Naive thymus-derived CD4-positive, alpha-beta T cell (primary cell): ENCODE results near the gene SOX3. TPM values are rescaled to one million over a fixed set of nuclear protein-coding genes. Genes with fewer than 3 reads are reported as not detected.
A peak's percentile ranks its signal among the peaks of the same experiment; 100 is the strongest.

Source experiments
- ATAC-seq: fragments of 150-1000 bp; cut with Tn5 transposase; 2 replicates; pipeline ENCODE4 v1.10.0; 2021; ENCODE audit warnings: mild to moderate bottlenecking, moderate library complexity
- CTCF ChIA-PET: fragments of 350-600 bp; sonication (Branson Sonifier 250); formaldehyde crosslinking; loops from one replicate; lab custom pipeline; 2021; ENCODE audit warnings: antibody characterized with exemption; lab: Charles Lee
- POLR2A ChIA-PET: fragments of 350-600 bp; sonication (Branson Sonifier 250); formaldehyde crosslinking; loops from one replicate; lab custom pipeline; 2021; ENCODE audit warnings: antibody characterized with exemption, inconsistent platforms; lab: Charles Lee
- DNase-seq, 9 donors: peaks; one replicate each; pipeline versions ENCODE4 v3.0.0 to v3.0.0-alpha.2; 2020 to 2022; ENCODE audit warnings: mixed read lengths in 1 of 9
- H3K27ac ChIP-seq: one replicate; pipeline ENCODE4 v1.7.0; 2013; ENCODE audit warnings: mild to moderate bottlenecking, low read depth, low read length, moderate library complexity
- H3K27me3 ChIP-seq, 2 donors: one replicate each; pipeline ENCODE4 v1.7.0; 2013; ENCODE audit warnings: low read length in 2 of 2, mild to moderate bottlenecking in 2 of 2, moderate library complexity in 2 of 2; ENCODE audit not compliant: control insufficient read depth in 2 of 2, insufficient read depth in 2 of 2
- H3K36me3 ChIP-seq, 3 experiments: 1 replicate in 2 of 3; 2 replicates in 1 of 3; pipeline ENCODE4 v1.7.0; 2013; ENCODE audit warnings: low read length in 3 of 3, mild to moderate bottlenecking in 3 of 3, moderate library complexity in 1 of 3; ENCODE audit not compliant: insufficient read depth in 3 of 3, control insufficient read depth in 2 of 3
- H3K4me1 ChIP-seq, 2 donors: one replicate each; pipeline ENCODE4 v1.7.0; 2013; ENCODE audit warnings: low read length in 2 of 2, mild to moderate bottlenecking in 2 of 2, moderate library complexity in 1 of 2; ENCODE audit not compliant: control insufficient read depth in 2 of 2, insufficient read depth in 2 of 2
- H3K4me3 ChIP-seq: 2 replicates; pipeline ENCODE4 v1.7.0; 2013; ENCODE audit warnings: mild to moderate bottlenecking, low read length
- H3K9me3 ChIP-seq, 3 experiments: 1 replicate in 2 of 3; 2 replicates in 1 of 3; pipeline ENCODE4 v1.7.0; 2013; ENCODE audit warnings: low read length in 3 of 3; ENCODE audit not compliant: control insufficient read depth in 2 of 3
- H3K27ac Mint-ChIP-seq, 9 donors: one replicate each; pipeline ENCODE4 v1.8.0; 2020 to 2022; ENCODE audit warnings: mixed read lengths in 9 of 9, mild to moderate bottlenecking in 8 of 9, moderate library complexity in 5 of 9, inconsistent platforms in 2 of 9
- H3K27me3 Mint-ChIP-seq, 5 donors: one replicate each; pipeline ENCODE4 v1.8.0; 2021 to 2022; ENCODE audit warnings: mixed read lengths in 5 of 5, mild to moderate bottlenecking in 1 of 5
- H3K36me3 Mint-ChIP-seq, 5 donors: one replicate each; pipeline ENCODE4 v1.8.0; 2020 to 2022; ENCODE audit warnings: mixed read lengths in 5 of 5, mild to moderate bottlenecking in 3 of 5, inconsistent platforms in 1 of 5
- H3K4me1 Mint-ChIP-seq, 7 donors: one replicate each; pipeline ENCODE4 v1.8.0; 2020 to 2022; ENCODE audit warnings: mixed read lengths in 7 of 7, mild to moderate bottlenecking in 3 of 7, inconsistent platforms in 1 of 7
- H3K4me3 Mint-ChIP-seq, 10 donors: one replicate each; pipeline ENCODE4 v1.8.0; 2020 to 2022; ENCODE audit warnings: mild to moderate bottlenecking in 10 of 10, mixed read lengths in 10 of 10, moderate library complexity in 6 of 10, inconsistent platforms in 2 of 10
- H3K9me3 Mint-ChIP-seq, 11 donors: one replicate each; pipeline ENCODE4 v1.8.0; 2020 to 2022; ENCODE audit warnings: mixed read lengths in 11 of 11, mild to moderate bottlenecking in 4 of 11, inconsistent platforms in 1 of 11, moderate library complexity in 1 of 11
- intact Hi-C, 2 donors: fragments of 100-400 bp; cut with micrococcal nuclease; formaldehyde crosslinking; loops; one replicate each; pipeline ENCODE4 v1.15.1; 2023
- polyA plus RNA-seq, 2 donors: library from polyadenylated mRNA; unstranded; fragments of 300-500 nt; fragmentation: Illumina TruSeq; gene quantifications; one replicate each; pipeline ENCODE4 v1.2.3, GENCODE V29; 2021
- total RNA-seq, 6 experiments: library from RNA in 5 of 6; stranded (reverse) in 5 of 6; gene quantifications; 1 replicate in 5 of 6; 2 replicates in 1 of 6; pipeline ENCODE4 v1.2.3 and lab custom pipeline; 2021 to 2026

SOX3 gene
- total and polyA plus RNA-seq, 7 experiments from 2014 or later: not detected

DNA sequence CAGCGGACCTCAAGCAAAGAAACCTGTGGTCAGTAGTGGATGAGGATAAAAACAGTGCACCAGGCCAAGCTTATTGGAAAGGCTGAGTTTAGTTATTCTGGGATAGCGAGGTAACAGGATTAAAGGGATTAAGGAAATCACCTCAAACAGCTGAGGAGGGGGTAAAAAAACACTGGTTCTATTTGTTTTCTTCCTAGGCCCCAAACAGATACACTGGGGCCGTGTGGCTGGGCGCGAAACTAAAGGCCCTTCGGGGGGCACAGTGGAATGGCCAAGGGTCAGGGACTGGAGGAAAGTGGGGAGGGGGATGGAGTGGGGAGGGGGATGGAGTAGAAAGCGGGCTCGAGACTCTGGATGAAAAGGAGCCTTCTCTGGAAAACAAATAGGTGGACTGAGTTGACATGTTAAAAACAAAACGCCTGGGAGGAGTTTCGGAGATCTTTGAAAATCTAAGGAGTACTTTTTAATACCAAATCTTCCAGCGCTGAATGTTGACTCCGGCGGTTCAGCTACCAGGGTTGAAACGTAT lies 2.9 kb downstream of the SOX3 start:
- H3K27ac ChIP-seq: no peak overlapping the region
- ATAC-seq (no peak), DNase-seq (no peak)
- intact Hi-C loops: no loop called here
- H3K4me3 Mint-ChIP-seq: peak overlapping the region in 2 of 10 donors; percentile 40 to 67
- ChIA-PET CTCF (no interaction called here), POLR2A (no interaction called here)
- no peak overlapping the region for H3K27ac Mint-ChIP-seq
- peaks cover 0 to 20% (median 0%) of the 10 kb centered on the region in 11 donors for H3K9me3 Mint-ChIP-seq
- no peaks in the 10 kb centered on the region for H3K27me3 ChIP-seq
- no peaks in the 10 kb centered on the region for H3K9me3 ChIP-seq
- no peaks in the 10 kb centered on the region for H3K36me3 ChIP-seq
- no peaks in the 10 kb centered on the region for H3K4me1 ChIP-seq
- H3K36me3 Mint-ChIP-seq: peaks cover 0 to 4% (median 0%) of the 10 kb centered on the region in 5 donors
- H3K4me1 Mint-ChIP-seq: peaks cover 0 to 17% (median 2%) of the 10 kb centered on the region in 7 donors
- H3K4me3 ChIP-seq: no peak overlapping the region
- peaks cover 16 to 56% (median 38%) of the 10 kb centered on the region in 5 donors for H3K27me3 Mint-ChIP-seq

- ChIA-PET CTCF (no interaction called here), POLR2A (no interaction called here)
- Histone ChIP-seq H3K36me3 (no peaks in the 10 kb centered on the region), H3K4me1 (no peaks in the 10 kb centered on the region), H3K9me3 (no peaks in the 10 kb centered on the region), H3K27ac (no peak overlapping the region), H3K27me3 (no peaks in the 10 kb centered on the region), H3K4me3 (no peak overlapping the region)
- intact Hi-C loops: no loop called here
- H3K4me3 Mint-ChIP-seq: peak overlapping the region in 1 of 10 donors; percentile 29
- H3K4me1 Mint-ChIP-seq: peaks cover 0 to 17% (median 2%) of the 10 kb centered on the region in 7 donors
- no peak overlapping the region for H3K27ac Mint-ChIP-seq
- peaks cover 0 to 20% (median 0%) of the 10 kb centered on the region in 11 donors for H3K9me3 Mint-ChIP-seq
- DNase-seq (no peak), ATAC-seq (no peak)
- H3K36me3 Mint-ChIP-seq: peaks cover 0 to 4% (median 0%) of the 10 kb centered on the region in 5 donors
- peaks cover 19 to 51% (median 35%) of the 10 kb centered on the region in 5 donors for H3K27me3 Mint-ChIP-seq
Observed at GRCh38 chrX:140501321-140501720, 3.5 kb downstream of the SOX3 start.

GRCh38 chrX:140500441-140500840 lies 4.4 kb downstream of the SOX3 start:
- Mint-ChIP-seq H3K9me3 (peaks cover 0 to 20% (median 0%) of the 10 kb centered on the region in 11 donors), H3K4me3 (no peak overlapping the region), H3K27me3 (peaks cover 28 to 45% (median 37%) of the 10 kb centered on the region in 5 donors), H3K4me1 (peaks cover 0 to 17% (median 2%) of the 10 kb centered on the region in 7 donors), H3K36me3 (peaks cover 0 to 4% (median 0%) of the 10 kb centered on the region in 5 donors), H3K27ac (no peak overlapping the region)
- H3K27ac ChIP-seq: no peak overlapping the region
- ChIA-PET CTCF (no interaction called here), POLR2A (no interaction called here)
- intact Hi-C loops: no loop called here
- H3K4me1 ChIP-seq: no peaks in the 10 kb centered on the region
- H3K4me3 ChIP-seq: no peak overlapping the region
- H3K36me3 ChIP-seq: no peaks in the 10 kb centered on the region
- ATAC-seq (no peak), DNase-seq (no peak)
- H3K9me3 ChIP-seq: no peaks in the 10 kb centered on the region
- H3K27me3 ChIP-seq: no peaks in the 10 kb centered on the region

GRCh38 chrX:140495739-140496138 lies 9.1 kb downstream of the SOX3 start:
- H3K27ac ChIP-seq: no peak overlapping the region
- H3K4me3 ChIP-seq: no peak overlapping the region
- H3K9me3 Mint-ChIP-seq: peaks cover 0 to 10% (median 0%) of the 10 kb centered on the region in 11 donors
- ChIA-PET CTCF (no interaction called here), POLR2A (no interaction called here)
- H3K36me3 ChIP-seq: no peaks in the 10 kb centered on the region
- peaks cover 0 to 4% (median 0%) of the 10 kb centered on the region in 5 donors for H3K36me3 Mint-ChIP-seq
- no peaks in the 10 kb centered on the region for H3K4me1 Mint-ChIP-seq
- H3K9me3 ChIP-seq: no peaks in the 10 kb centered on the region
- ATAC-seq: no peak
- H3K27me3 Mint-ChIP-seq: peaks cover 11 to 30% (median 20%) of the 10 kb centered on the region in 5 donors
- DNase-seq: no peak
- intact Hi-C loops: no loop called here
- H3K4me3 Mint-ChIP-seq: no peak overlapping the region
- no peaks in the 10 kb centered on the region for H3K4me1 ChIP-seq
- H3K27me3 ChIP-seq: no peaks in the 10 kb centered on the region
- H3K27ac Mint-ChIP-seq: no peak overlapping the region

- Histone ChIP-seq H3K4me1 (no peaks in the 10 kb centered on the region), H3K36me3 (no peaks in the 10 kb centered on the region), H3K9me3 (no peaks in the 10 kb centered on the region), H3K27ac (no peak overlapping the region), H3K27me3 (no peaks in the 10 kb centered on the region), H3K4me3 (no peak overlapping the region)
- ChIA-PET CTCF (no interaction called here), POLR2A (no interaction called here)
- no peak overlapping the region for H3K27ac Mint-ChIP-seq
- H3K4me3 Mint-ChIP-seq: no peak overlapping the region
- no peaks in the 10 kb centered on the region for H3K4me1 Mint-ChIP-seq
- no peaks in the 10 kb centered on the region for H3K36me3 Mint-ChIP-seq
- no peak for DNase-seq
- peaks cover 0 to 6% (median 0%) of the 10 kb centered on the region in 11 donors for H3K9me3 Mint-ChIP-seq
- intact Hi-C loops: no loop called here
- no peak for ATAC-seq
- peaks cover 0 to 13% (median 4%) of the 10 kb centered on the region in 5 donors for H3K27me3 Mint-ChIP-seq
Observed at GRCh38 chrX:140492066-140492994, 12.5 kb downstream of the SOX3 start.

DNA sequence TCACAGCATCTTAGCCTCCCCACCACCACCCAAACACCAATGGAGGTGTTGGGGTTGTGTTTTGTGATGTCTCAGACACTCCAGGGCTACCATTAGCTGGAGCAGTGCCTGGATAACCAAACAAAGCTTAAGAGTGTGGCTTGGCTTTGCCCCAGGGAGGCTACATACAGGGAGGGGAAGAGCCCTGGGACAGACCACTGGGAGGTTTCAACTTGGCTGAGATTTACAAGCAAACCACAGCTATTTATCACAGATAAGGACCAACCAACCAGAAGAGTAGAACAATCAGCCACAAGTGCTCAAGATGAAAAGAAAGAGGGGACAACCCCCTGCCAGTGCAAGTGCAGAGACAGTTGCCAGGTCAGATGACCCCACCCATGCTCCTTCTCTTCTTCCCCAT lies 24.1 kb downstream of the SOX3 start:
- H3K27ac ChIP-seq: no peak overlapping the region
- CTCF ChIA-PET: no interaction called here
- H3K36me3 Mint-ChIP-seq: no peaks in the 10 kb centered on the region

More for the DNA sequence above, 24.1 kb downstream of the SOX3 start:
- Mint-ChIP-seq H3K4me3 (no peak overlapping the region), H3K4me1 (no peaks in the 10 kb centered on the region), H3K27me3 (peaks cover 0 to 12% (median 0%) of the 10 kb centered on the region in 5 donors), H3K9me3 (peaks cover 0 to 11% (median 4%) of the 10 kb centered on the region in 11 donors), H3K27ac (no peak overlapping the region)
- Histone ChIP-seq H3K4me3 (no peak overlapping the region), H3K27me3 (no peaks in the 10 kb centered on the region), H3K4me1 (no peaks in the 10 kb centered on the region), H3K36me3 (no peaks in the 10 kb centered on the region), H3K9me3 (no peaks in the 10 kb centered on the region)
- DNase-seq: no peak
- POLR2A ChIA-PET: no interaction called here
- intact Hi-C loops: no loop called here
- no peak for ATAC-seq
